CD8-positive, alpha-beta memory T cell (primary cell): ENCODE data around the gene PKD1L1. TPM values are rescaled to one million over a fixed set of nuclear protein-coding genes. Genes with fewer than 3 reads are reported as not detected.

Source experiments
- CTCF ChIA-PET: fragments of 350-600 bp; sonication (Branson Sonifier 250); formaldehyde crosslinking; loops from one replicate; lab custom pipeline; 2021; ENCODE audit warnings: antibody characterized with exemption; lab: Charles Lee
- POLR2A ChIA-PET: fragments of 350-600 bp; sonication (Branson Sonifier 250); formaldehyde crosslinking; loops from one replicate; lab custom pipeline; 2021; ENCODE audit warnings: antibody characterized with exemption; lab: Charles Lee
- DNase-seq, 5 donors: peaks; one replicate each; pipeline versions ENCODE4 v3.0.0 to v3.0.0-alpha.2; 2020 to 2022; ENCODE audit warnings: mixed read lengths in 1 of 5
- H3K27ac ChIP-seq: one replicate; pipeline ENCODE4 v1.7.0; 2013; ENCODE audit warnings: low read depth, mild to moderate bottlenecking, low read length, moderate library complexity
- H3K27me3 ChIP-seq: 2 replicates; pipeline ENCODE4 v1.7.0; 2013; ENCODE audit warnings: low read length, mild to moderate bottlenecking; ENCODE audit not compliant: insufficient read depth, poor library complexity, severe bottlenecking
- H3K36me3 ChIP-seq: 2 replicates; pipeline ENCODE4 v1.7.0; 2013; ENCODE audit warnings: mild to moderate bottlenecking, low read length, moderate library complexity; ENCODE audit not compliant: insufficient read depth
- H3K4me1 ChIP-seq: 2 replicates; pipeline ENCODE4 v1.7.0; 2013; ENCODE audit warnings: mild to moderate bottlenecking, low read length, moderate library complexity; ENCODE audit not compliant: insufficient read depth
- H3K4me3 ChIP-seq: 2 replicates; pipeline ENCODE4 v1.7.0; 2013; ENCODE audit warnings: mild to moderate bottlenecking, low read length
- H3K9me3 ChIP-seq: 2 replicates; pipeline ENCODE4 v1.7.0; 2013; ENCODE audit warnings: mild to moderate bottlenecking, low read length
- H3K27ac Mint-ChIP-seq, 8 donors: one replicate each; pipeline ENCODE4 v1.8.0; 2020 to 2021; ENCODE audit warnings: mixed read lengths in 8 of 8, mild to moderate bottlenecking in 6 of 8, inconsistent platforms in 3 of 8, moderate library complexity in 3 of 8
- H3K27me3 Mint-ChIP-seq, 2 donors: one replicate each; pipeline ENCODE4 v1.8.0; 2020 to 2021; ENCODE audit warnings: mixed read lengths in 2 of 2, mild to moderate bottlenecking in 1 of 2, moderate library complexity in 1 of 2
- H3K36me3 Mint-ChIP-seq, 3 donors: one replicate each; pipeline ENCODE4 v1.8.0; 2020 to 2021; ENCODE audit warnings: mixed read lengths in 3 of 3, inconsistent platforms in 1 of 3, mild to moderate bottlenecking in 1 of 3
- H3K4me1 Mint-ChIP-seq, 3 donors: one replicate each; pipeline ENCODE4 v1.8.0; 2020 to 2021; ENCODE audit warnings: mixed read lengths in 3 of 3, inconsistent platforms in 1 of 3, mild to moderate bottlenecking in 1 of 3
- H3K4me3 Mint-ChIP-seq, 7 donors: one replicate each; pipeline ENCODE4 v1.8.0; 2020 to 2021; ENCODE audit warnings: mixed read lengths in 7 of 7, mild to moderate bottlenecking in 6 of 7, moderate library complexity in 4 of 7, inconsistent platforms in 2 of 7
- H3K9me3 Mint-ChIP-seq, 5 donors: one replicate each; pipeline ENCODE4 v1.8.0; 2020 to 2022; ENCODE audit warnings: mixed read lengths in 5 of 5, mild to moderate bottlenecking in 3 of 5, moderate library complexity in 2 of 5, inconsistent platforms in 1 of 5
- polyA plus RNA-seq: library from polyadenylated mRNA; unstranded; fragments of 300-500 nt; fragmentation: Illumina TruSeq; gene quantifications from one replicate; pipeline ENCODE4 v1.2.3, GENCODE V29; 2021
- total RNA-seq, 2 experiments: library from RNA; stranded (reverse); gene quantifications; one replicate each; pipeline ENCODE4 v1.2.3, GENCODE V29; 2021

The PKD1L1 gene
- total and polyA plus RNA-seq, 3 experiments from 2014 or later, result 0.02 to 0.18 (median 0.18) TPM

- ChIA-PET CTCF (no interaction called here), POLR2A (no interaction called here)
- DNase-seq, result no peak
- Mint-ChIP-seq H3K27me3 (peaks cover 2 to 5% of the 10 kb centered on the region in 2 donors), H3K27ac (no peak overlapping the region), H3K9me3 (no peaks in the 10 kb centered on the region), H3K36me3 (no peaks in the 10 kb centered on the region), H3K4me3 (no peak overlapping the region), H3K4me1 (no peaks in the 10 kb centered on the region)
- H3K9me3 ChIP-seq, result no peaks in the 10 kb centered on the region
- no peaks in the 10 kb centered on the region for H3K4me1 ChIP-seq
- H3K36me3 ChIP-seq, result no peaks in the 10 kb centered on the region
- no peak overlapping the region for H3K27ac ChIP-seq
- H3K4me3 ChIP-seq, result no peak overlapping the region
- no peaks in the 10 kb centered on the region for H3K27me3 ChIP-seq
Observed at GRCh38 chr7:47901542-47901941, 46.7 kb downstream of the PKD1L1 start.

- Histone ChIP-seq H3K27me3 (no peaks in the 10 kb centered on the region), H3K9me3 (no peaks in the 10 kb centered on the region), H3K27ac (no peak overlapping the region), H3K4me3 (no peak overlapping the region), H3K4me1 (no peaks in the 10 kb centered on the region), H3K36me3 (no peaks in the 10 kb centered on the region)
- H3K27me3 Mint-ChIP-seq, result peaks cover 2 to 8% of the 10 kb centered on the region in 2 donors
- CTCF ChIA-PET, result no interaction called here
- DNase-seq, result no peak
- H3K4me3 Mint-ChIP-seq, result no peak overlapping the region
- POLR2A ChIA-PET, result no interaction called here
- H3K36me3 Mint-ChIP-seq, result no peaks in the 10 kb centered on the region
- no peaks in the 10 kb centered on the region for H3K4me1 Mint-ChIP-seq
- H3K9me3 Mint-ChIP-seq, result no peaks in the 10 kb centered on the region
- H3K27ac Mint-ChIP-seq, result no peak overlapping the region
Observed at GRCh38 chr7:47897831-47898230, 50.4 kb downstream of the PKD1L1 start.

GRCh38 chr7:47896809-47897423 lies 51.4 kb downstream of the PKD1L1 start:
- Mint-ChIP-seq H3K4me1 (no peaks in the 10 kb centered on the region), H3K36me3 (no peaks in the 10 kb centered on the region), H3K27me3 (peaks cover 3 to 8% of the 10 kb centered on the region in 2 donors), H3K4me3 (no peak overlapping the region), H3K9me3 (no peaks in the 10 kb centered on the region), H3K27ac (no peak overlapping the region)
- H3K36me3 ChIP-seq, result no peaks in the 10 kb centered on the region
- ChIA-PET CTCF (no interaction called here), POLR2A (no interaction called here)
- no peak overlapping the region for H3K4me3 ChIP-seq
- no peak overlapping the region for H3K27ac ChIP-seq
- H3K9me3 ChIP-seq, result no peaks in the 10 kb centered on the region
- H3K4me1 ChIP-seq, result no peaks in the 10 kb centered on the region
- no peaks in the 10 kb centered on the region for H3K27me3 ChIP-seq
- DNase-seq, result no peak

- Mint-ChIP-seq H3K36me3 (peaks cover 0 to 3% (median 0%) of the 10 kb centered on the region in 3 donors), H3K27ac (peak overlapping the region in 1 of 8 donors; percentile 39), H3K4me3 (no peak overlapping the region), H3K9me3 (no peaks in the 10 kb centered on the region), H3K27me3 (peaks cover 1 to 8% of the 10 kb centered on the region in 2 donors), H3K4me1 (no peaks in the 10 kb centered on the region)
- no peak overlapping the region for H3K27ac ChIP-seq
- ChIA-PET POLR2A (no interaction called here), CTCF (no interaction called here)
- no peak for DNase-seq
- H3K27me3 ChIP-seq, result no peaks in the 10 kb centered on the region
- H3K4me3 ChIP-seq, result no peak overlapping the region
- H3K4me1 ChIP-seq, result no peaks in the 10 kb centered on the region
- H3K36me3 ChIP-seq, result no peaks in the 10 kb centered on the region
- no peaks in the 10 kb centered on the region for H3K9me3 ChIP-seq
Observed at GRCh38 chr7:47895026-47895425, 53.2 kb downstream of the PKD1L1 start.

GRCh38 chr7:47893721-47894365 lies 54.4 kb downstream of the PKD1L1 start:
- Mint-ChIP-seq H3K4me1 (no peaks in the 10 kb centered on the region), H3K4me3 (no peak overlapping the region)
- POLR2A ChIA-PET, result no interaction called here

GRCh38 chr7:47893238-47893637 lies 55.0 kb downstream of the PKD1L1 start:
- Histone ChIP-seq H3K36me3 (no peaks in the 10 kb centered on the region), H3K9me3 (no peaks in the 10 kb centered on the region), H3K27ac (no peak overlapping the region), H3K27me3 (no peaks in the 10 kb centered on the region), H3K4me3 (no peak overlapping the region), H3K4me1 (no peaks in the 10 kb centered on the region)
- ChIA-PET POLR2A (no interaction called here), CTCF (no interaction called here)
- H3K9me3 Mint-ChIP-seq, result no peaks in the 10 kb centered on the region
- peaks cover 0 to 7% (median 0%) of the 10 kb centered on the region in 3 donors for H3K36me3 Mint-ChIP-seq
- H3K4me3 Mint-ChIP-seq, result no peak overlapping the region
- H3K27me3 Mint-ChIP-seq, result peaks cover 1 to 8% of the 10 kb centered on the region in 2 donors
- no peak for DNase-seq
- H3K27ac Mint-ChIP-seq, result no peak overlapping the region
- no peaks in the 10 kb centered on the region for H3K4me1 Mint-ChIP-seq

More at GRCh38 chr7:47893721-47894365, 54.4 kb downstream of the PKD1L1 start:
- H3K36me3 ChIP-seq, result no peaks in the 10 kb centered on the region
- no peaks in the 10 kb centered on the region for H3K9me3 ChIP-seq
- H3K27me3 ChIP-seq, result no peaks in the 10 kb centered on the region
- no peak overlapping the region for H3K27ac ChIP-seq
- no peak overlapping the region for H3K4me3 ChIP-seq
- Mint-ChIP-seq H3K9me3 (no peaks in the 10 kb centered on the region), H3K36me3 (peaks cover 0 to 7% (median 0%) of the 10 kb centered on the region in 3 donors), H3K27ac (no peak overlapping the region), H3K27me3 (peaks cover 1 to 8% of the 10 kb centered on the region in 2 donors)
- no peak for DNase-seq
- no peaks in the 10 kb centered on the region for H3K4me1 ChIP-seq
- CTCF ChIA-PET, result no interaction called here

- Histone ChIP-seq H3K9me3 (no peaks in the 10 kb centered on the region), H3K4me1 (no peaks in the 10 kb centered on the region), H3K27me3 (no peaks in the 10 kb centered on the region), H3K27ac (no peak overlapping the region), H3K4me3 (no peak overlapping the region), H3K36me3 (no peaks in the 10 kb centered on the region)
- H3K36me3 Mint-ChIP-seq, result peaks cover 0 to 7% (median 0%) of the 10 kb centered on the region in 3 donors
- no peaks in the 10 kb centered on the region for H3K4me1 Mint-ChIP-seq
- no peak for DNase-seq
- ChIA-PET POLR2A (no interaction called here), CTCF (no interaction called here)
- H3K27me3 Mint-ChIP-seq, result peaks cover 0 to 3% of the 10 kb centered on the region in 2 donors
- H3K9me3 Mint-ChIP-seq, result no peaks in the 10 kb centered on the region
- no peak overlapping the region for H3K4me3 Mint-ChIP-seq
- no peak overlapping the region for H3K27ac Mint-ChIP-seq
Observed at GRCh38 chr7:47890606-47891005, 57.7 kb downstream of the PKD1L1 start.

GRCh38 chr7:47890125-47890524 lies 58.1 kb downstream of the PKD1L1 start:
- peaks cover 0 to 7% (median 0%) of the 10 kb centered on the region in 3 donors for H3K36me3 Mint-ChIP-seq
- Histone ChIP-seq H3K36me3 (no peaks in the 10 kb centered on the region), H3K9me3 (no peaks in the 10 kb centered on the region), H3K4me3 (no peak overlapping the region), H3K4me1 (no peaks in the 10 kb centered on the region), H3K27ac (no peak overlapping the region), H3K27me3 (no peaks in the 10 kb centered on the region)
- no peaks in the 10 kb centered on the region for H3K9me3 Mint-ChIP-seq
- no peak overlapping the region for H3K27ac Mint-ChIP-seq
- H3K4me3 Mint-ChIP-seq, result no peak overlapping the region
- no peak for DNase-seq
- ChIA-PET POLR2A (no interaction called here), CTCF (no interaction called here)
- peaks cover 0 to 3% of the 10 kb centered on the region in 2 donors for H3K27me3 Mint-ChIP-seq
- no peaks in the 10 kb centered on the region for H3K4me1 Mint-ChIP-seq
